Effector CD4-positive, alpha-beta T cell (primary cell): Measurements from ENCODE around the gene KIAA0232.
"Not testable (repeated sequence)": the region's sequence is repeated elsewhere in the genome, so short reads cannot be mapped to it uniquely, and the experiment has no call there.

Source experiments
- DNase-seq: peaks from one replicate; pipeline ENCODE4 v3.0.0-alpha.2; 2020

Gene KIAA0232

DNA sequence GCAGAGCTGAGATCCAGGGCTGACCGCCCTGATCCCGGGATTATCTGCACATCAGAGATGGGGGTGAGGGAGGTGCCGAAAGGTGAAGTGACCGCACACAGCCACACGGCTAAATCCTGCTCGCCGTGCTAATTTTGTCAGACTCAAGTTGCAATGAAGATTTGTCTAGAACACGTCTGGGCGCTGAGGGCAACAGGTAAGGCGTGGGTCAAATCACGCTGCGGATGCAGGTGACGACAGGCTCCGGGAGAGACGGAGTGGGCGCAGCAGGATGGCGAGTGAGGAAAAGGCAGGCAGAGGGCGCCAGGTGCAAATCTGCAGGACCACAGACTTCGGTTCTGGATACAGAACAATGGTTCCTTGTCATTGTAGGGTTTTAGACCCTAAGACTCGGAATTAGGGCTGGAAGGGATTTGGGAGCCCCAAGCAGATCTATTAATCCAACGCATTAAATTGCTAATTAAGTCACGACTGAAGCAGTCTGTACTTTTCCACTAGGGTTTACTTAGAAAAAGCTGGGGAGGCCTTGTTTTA, 125.2 kb downstream of the KIAA0232 start:
- DNase-seq: no peak

DNA sequence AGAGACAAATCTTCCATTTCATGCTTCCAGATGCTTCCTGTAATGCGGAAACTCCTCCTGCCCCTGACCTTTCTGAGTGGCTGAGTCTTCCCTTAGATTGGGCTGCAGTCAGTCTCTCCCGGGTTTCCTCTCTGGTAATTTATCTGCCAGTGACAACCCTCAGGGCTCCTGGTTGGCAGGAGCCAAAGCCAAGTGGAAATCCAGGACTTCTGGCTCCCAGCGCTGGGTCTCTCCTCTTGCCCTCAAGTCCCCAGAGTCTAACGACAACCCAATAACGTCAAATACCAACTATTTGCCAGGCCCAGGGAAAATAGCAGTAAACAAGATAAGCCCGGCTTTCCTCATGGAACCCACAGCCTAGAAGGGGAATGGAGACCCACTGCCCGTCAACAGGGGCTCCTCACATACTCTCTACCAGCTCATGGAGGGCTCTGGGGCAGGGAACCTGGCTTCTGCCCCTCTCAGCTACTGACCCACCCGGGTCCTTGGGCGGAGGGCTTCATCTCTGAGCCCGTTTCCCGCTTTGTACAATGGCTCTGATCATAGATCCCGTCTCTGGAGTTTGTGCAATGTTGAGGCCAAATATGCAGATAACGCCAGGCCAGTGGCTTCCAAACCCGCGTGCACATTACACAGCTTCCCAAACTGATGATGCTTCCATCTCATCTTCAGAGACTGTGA, 126.0 kb downstream of the KIAA0232 start:
- DNase-seq: no peak

GRCh38 chr4:6909113-6909969, 126.8 kb downstream of the KIAA0232 start, which contains the start of gene TBC1D14:
Gene TBC1D14, plus strand, starts transcription at chr4:6909826. Its CDS starts 13,564 bp downstream, at chr4:6923390.
- peak; percentile 83 for DNase-seq

GRCh38 chr4:6909970-6910339, 127.4 kb downstream of the KIAA0232 start:
- peak; percentile 21 for DNase-seq

DNA sequence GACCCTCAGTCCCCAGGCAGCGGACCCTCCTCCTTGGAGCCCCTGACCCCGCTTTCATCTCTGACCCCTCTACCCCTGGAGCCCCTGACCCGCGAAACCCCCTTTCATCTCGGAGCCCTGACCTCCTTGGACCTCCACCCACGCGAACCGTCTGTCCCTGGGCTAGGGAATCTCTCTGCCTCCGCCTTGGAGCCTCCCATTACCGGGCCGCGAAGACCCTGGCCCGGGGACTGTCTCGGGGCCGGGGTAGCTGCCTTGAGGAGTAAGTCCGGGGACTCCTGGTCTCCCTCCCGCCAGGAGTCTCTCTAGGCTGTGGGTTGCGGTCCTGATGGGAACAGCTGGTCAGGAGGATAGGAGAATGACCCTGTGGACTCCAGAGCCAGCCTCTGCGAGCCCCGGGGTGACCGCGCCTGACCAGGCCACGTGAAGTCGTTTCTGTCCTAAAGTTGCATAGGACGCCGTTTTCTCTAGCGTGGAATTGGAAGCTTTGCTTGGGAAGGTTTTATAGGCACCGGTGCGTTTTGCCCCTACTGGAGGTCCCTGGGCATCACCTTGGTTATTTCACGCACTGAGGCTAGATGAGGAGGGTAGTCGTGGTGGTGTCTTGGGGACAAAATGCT, 127.9 kb downstream of the KIAA0232 start:
- no peak for DNase-seq

GRCh38 chr4:6910960-6911874, 128.7 kb downstream of the KIAA0232 start:
- DNase-seq: no peak

- not testable (repeated sequence) for DNase-seq
Measured at GRCh38 chr4:6911917-6912316, 129.4 kb downstream of the KIAA0232 start.

DNA sequence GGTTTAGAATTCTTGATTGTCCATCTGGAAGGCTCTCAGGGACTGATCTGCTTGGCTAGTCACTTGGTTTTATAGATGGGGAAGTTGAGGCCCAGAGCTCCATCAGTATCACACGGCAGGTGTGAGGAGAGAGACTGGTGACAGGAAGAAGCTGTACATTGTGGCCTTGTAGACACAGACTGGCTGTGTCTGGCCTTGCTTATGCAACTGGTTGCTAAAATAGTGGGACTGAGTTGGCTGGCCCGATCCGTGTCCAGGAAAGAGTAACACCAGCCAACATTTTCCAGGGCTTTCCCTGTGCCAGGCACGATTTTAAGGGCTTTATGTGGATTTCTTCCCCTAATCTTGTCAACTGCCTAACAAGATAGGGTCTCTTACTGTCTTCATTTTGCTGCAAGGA, 129.9 kb downstream of the KIAA0232 start:
- no peak for DNase-seq

GRCh38 chr4:6913350-6913905, 130.9 kb downstream of the KIAA0232 start:
- no peak for DNase-seq

- DNase-seq: no peak
Measured at GRCh38 chr4:6914448-6914847, 131.9 kb downstream of the KIAA0232 start.

DNA sequence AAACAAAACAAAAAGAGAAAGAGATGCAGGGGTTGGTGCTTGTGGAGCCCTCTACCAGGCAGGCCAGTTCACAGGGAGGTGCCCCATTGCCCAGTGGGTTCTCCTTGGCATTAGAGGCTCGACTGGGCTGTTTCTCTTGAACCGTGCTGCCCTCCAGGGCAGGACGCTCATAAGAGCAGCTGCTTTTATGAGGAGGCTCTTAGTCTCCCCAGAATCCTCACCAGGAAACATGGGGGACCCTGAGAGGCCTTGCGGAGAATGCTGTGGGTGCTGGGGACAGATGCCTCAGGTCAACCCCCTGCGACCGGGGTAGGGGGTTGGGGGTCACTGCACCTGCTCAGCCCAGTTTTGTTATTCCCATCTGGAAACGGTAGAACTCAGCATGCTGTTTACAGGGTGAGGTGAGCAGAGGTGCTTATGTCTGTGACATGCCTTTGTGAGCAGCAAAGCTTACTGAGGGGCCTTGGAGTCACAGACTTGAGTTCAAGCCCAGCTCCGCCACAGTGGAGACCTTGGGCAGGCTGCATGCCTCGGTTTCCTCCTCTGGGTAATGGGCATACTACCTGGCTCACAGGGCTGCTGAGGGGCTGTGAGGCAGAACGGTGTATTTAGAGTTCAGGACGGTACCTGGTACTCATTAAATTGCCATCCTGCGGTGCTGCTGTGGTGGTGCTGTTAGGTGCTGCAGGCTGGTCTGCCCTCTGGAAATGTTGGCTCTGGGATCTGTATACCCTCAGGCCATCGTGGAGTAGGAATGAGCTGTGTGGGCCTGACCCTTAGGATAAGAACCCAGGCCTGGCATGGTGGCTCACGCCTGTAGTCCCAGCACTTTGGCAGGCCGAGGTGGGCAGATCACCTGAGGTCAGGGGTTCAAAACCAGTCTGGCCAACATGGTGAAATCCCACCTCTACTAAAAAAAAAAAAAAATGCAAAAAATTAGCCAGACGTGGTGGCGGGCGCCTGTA, 132.8 kb downstream of the KIAA0232 start:
- DNase-seq: no peak

GRCh38 chr4:6916069-6916586, 133.6 kb downstream of the KIAA0232 start:
- no peak for DNase-seq

DNA sequence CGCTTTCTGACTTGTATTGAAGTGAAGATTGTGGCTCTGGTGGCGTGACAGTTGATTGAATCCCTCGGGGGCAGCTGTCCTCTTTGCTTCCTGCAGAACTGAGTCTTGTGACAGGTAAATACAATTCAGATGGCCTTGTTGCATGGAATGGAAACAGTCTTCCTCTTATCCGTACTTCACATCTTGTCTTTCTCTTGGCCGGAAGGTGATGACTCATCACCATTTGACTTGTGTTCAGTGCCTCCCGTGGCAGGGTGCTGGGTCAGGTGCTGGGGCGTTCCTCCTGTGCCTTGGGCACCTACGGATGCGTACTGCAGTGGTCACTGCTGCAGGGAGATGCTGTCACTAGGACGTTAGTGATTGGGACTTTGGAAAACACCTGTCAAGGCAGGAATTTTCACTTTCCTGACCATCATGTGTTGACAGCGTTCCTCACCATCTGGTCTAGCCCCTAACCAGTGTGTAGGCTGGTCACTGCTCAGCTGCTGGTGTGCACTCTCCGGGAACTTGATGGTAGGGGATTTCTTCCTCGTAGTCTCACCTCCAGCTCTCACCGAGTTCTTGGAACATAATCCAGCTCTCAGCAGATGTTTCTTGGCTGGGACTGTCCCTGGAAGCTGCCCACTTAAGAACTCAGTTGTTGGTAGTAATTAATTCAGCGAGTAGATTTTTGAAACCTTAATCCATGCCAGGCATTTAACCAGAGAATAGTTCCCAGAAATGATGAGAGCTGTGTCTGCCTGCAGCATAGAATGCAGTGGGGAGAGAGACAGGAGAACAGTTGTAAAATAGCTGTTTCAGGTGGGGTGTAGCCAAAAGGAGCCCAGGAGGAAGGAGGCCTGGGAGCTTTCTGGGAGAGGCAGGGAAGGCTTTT, 134.3 kb downstream of the KIAA0232 start:
- peak; percentile 60 for DNase-seq

DNA sequence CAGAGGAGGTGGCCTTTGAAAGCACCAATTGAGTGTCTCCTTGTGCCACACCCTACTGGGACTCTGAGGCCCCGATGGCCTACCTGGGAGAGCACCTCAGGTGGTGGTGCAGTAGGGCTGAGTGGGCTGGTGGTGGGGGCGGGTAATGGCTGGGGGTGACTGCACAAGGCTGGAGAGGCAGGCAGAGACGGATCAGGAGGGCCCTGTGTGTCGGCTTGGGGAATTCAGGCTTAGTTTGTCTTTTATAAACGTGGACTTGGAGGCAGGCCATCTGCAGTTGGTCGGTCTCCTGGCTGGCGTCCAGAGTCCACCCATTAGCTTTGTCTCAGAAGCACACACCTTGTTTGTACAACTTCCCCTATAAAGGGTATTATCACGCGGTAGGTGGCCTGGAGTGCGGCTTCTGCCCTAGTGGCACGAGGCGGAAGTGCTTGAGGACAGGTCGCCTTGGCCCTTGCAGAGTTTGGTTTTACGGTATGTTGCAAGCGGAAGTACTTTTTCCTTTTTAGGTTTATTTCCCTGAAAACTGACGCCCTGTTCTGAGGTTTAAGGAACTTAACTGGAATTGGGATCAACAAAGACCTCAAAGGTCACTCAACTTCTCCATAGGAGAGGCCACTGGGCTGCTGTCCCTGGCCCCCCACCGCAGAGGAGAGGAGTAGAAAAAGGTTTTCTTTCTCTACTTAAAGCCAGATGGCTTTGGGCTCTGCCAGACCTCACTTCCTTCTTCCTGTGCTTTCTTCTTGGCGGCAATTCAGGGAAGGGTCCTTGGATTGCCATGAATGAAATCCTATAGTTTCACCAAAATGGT, 135.1 kb downstream of the KIAA0232 start:
- DNase-seq: no peak

- DNase-seq: no peak
Measured at GRCh38 chr4:6918338-6918737, 135.8 kb downstream of the KIAA0232 start.

DNA sequence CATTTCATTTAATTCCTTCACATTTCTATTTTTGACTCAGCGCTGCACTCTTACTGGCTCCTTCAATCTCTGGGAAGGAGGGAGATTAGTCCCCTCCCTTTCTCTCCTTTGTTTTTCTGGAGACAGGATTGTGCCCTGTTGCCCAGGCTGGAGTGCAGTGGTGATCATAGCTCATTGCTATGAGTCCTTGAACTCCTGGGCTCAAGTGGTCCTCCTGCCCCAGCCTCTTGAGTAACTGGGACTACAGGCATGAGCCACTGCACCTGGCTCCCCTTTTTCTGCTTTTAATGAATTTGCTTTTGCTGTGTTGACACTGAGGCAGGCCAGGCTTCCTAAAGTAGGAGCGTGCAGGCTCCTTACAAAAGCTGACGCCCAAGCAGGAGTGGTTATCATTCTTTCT, 137.6 kb downstream of the KIAA0232 start:
- no peak for DNase-seq

DNA sequence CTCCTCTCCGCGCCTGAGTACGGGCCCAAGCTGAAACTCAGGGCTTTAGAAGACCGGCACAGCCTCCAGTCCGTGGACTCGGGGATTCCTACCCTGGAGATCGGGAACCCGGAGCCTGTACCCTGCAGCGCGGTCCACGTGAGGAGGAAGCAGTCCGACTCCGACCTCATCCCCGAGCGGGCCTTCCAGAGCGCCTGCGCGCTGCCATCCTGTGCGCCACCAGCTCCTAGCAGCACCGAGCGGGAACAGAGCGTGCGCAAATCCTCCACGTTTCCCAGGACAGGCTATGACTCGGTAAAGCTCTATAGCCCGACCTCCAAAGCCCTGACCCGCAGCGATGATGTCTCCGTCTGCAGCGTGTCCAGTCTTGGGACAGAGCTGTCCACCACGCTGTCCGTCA, 141.0 kb downstream of the KIAA0232 start:
- no peak for DNase-seq

- DNase-seq: no peak
Measured at GRCh38 chr4:6924361-6924779, 141.8 kb downstream of the KIAA0232 start.
